Activated naive CD8-positive, alpha-beta T cell (primary cell): ENCODE data around the gene POU2F1.

Source experiments
- H3K27ac Mint-ChIP-seq: one replicate; pipeline ENCODE4 v1.8.0; 2021; ENCODE audit warnings: mixed read lengths
- H3K27me3 Mint-ChIP-seq: one replicate; pipeline ENCODE4 v1.8.0; 2021; ENCODE audit warnings: mixed read lengths
- H3K36me3 Mint-ChIP-seq: one replicate; pipeline ENCODE4 v1.8.0; 2021; ENCODE audit warnings: mixed read lengths
- H3K4me1 Mint-ChIP-seq: one replicate; pipeline ENCODE4 v1.8.0; 2021; ENCODE audit warnings: low read depth, mixed read lengths
- H3K4me3 Mint-ChIP-seq: one replicate; pipeline ENCODE4 v1.8.0; 2021; ENCODE audit warnings: mild to moderate bottlenecking, mixed read lengths
- H3K9me3 Mint-ChIP-seq: one replicate; pipeline ENCODE4 v1.8.0; 2021; ENCODE audit warnings: low read depth, mixed read lengths

POU2F1 gene

DNA sequence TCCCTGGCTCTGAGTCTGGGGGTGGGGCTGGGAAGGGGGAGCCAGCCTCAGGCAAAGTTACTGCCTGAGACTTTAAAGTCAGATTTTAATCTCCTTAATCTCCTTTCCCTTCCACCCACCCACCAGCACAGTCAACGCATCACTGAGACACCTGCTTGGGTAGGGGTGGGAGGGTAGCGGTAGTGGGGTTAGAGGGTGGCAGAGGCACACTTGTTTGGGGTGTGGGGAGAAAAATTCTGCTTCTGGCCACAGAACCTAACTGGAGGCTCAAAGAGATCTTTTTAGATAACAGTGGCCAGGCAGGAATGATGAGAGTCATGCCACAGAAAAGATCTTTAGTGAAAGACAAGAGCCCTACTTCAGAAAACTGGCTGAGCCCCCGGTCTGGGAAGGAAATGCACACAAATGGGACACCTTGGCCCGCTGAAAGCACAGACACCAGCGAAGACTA, 253.5 kb downstream of the POU2F1 start:
- H3K36me3 Mint-ChIP-seq, result peaks cover 13% of the 10 kb centered on the region
- peak overlapping the region; percentile 80 for H3K4me3 Mint-ChIP-seq

DNA sequence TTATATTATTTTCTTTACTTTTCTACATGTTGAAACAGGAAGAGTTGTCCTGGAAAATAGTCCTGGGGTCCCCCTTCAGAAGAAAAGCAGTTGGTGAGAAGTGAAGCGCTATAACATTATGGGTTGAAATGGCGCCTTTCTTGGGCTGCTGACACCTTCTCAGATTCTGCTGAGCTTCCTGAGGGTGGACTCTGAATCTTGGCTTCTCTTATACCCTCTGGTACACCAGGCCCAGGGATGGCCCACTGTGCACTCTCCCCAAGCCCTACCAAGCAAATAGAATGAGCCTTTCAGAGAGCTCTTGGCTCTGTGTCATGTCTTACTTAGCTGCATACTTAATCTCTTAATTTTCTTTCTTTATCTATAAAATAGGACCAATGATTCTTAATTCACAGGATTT, 255.4 kb downstream of the POU2F1 start:
- Mint-ChIP-seq H3K27me3 (no peaks in the 10 kb centered on the region), H3K9me3 (no peaks in the 10 kb centered on the region), H3K4me1 (peaks cover 90% of the 10 kb centered on the region), H3K4me3 (no peak overlapping the region), H3K36me3 (peaks cover 18% of the 10 kb centered on the region), H3K27ac (peak overlapping the region; percentile 68)

More for the DNA sequence above, 253.5 kb downstream of the POU2F1 start:
- Mint-ChIP-seq H3K4me1 (peaks cover 83% of the 10 kb centered on the region), H3K9me3 (no peaks in the 10 kb centered on the region), H3K27ac (peak overlapping the region; percentile 81), H3K27me3 (no peaks in the 10 kb centered on the region)
